ENCODE results near the gene CNTN1. TPM values are rescaled to one million over a fixed set of nuclear protein-coding genes. Genes with fewer than 3 reads are reported as not detected.

Gene CNTN1
- total and polyA plus RNA-seq, 2 of the 8 experiments (the other 6 are each of a cell fraction or from before 2014, with no cell fraction given) = 7.2 to 21.8 TPM

DNA sequence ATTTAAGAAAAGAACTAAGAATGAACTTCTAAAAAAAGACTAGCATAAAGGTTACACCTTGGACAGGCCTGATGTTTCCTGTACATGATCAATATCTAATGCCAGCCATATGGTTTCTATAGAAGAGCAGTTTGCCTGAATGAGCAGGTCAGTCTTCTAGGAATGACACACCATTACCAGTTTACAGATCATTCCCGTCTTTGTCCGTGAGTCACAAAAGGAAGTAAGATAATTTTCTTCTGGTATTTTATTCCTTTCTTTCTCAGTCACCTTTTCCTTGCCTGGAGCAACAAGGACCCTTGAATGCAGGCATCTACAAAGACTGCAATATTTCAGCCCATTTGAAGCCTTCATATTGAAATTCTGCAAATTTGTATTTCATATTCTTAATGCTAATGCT, 44.6 kb upstream of the CNTN1 start:
- CTCF ChIA-PET (ENCODE audit: partially characterized antibody) = interaction anchor here (1.4 kb wide), 1 partner anchor 272 kb away, joined by 3 read pairs; no protein-coding TSS in a partner anchor
- POLR2A ChIA-PET (ENCODE audit: partially characterized antibody) = no interaction called here
- peaks cover 0 to 1% (median 0%) of the 10 kb centered on the region in 4 experiments; a peak in 1 of 7 replicates for H3K27me3 ChIP-seq (replicated peaks in 1 of 4; ENCODE audit: control insufficient read depth in 3 of 4, extremely low read depth in 1 of 4, insufficient read depth in 3 of 4, low read length in 3 of 4)
- no peak overlapping the region for H3K27ac ChIP-seq (ENCODE audit: low read depth, low read length)
- H3K4ac ChIP-seq (replicated peaks; ENCODE audit: insufficient read length, low read depth, low read length) = no peak overlapping the region
- H3K18ac ChIP-seq (ENCODE audit: extremely low read depth, low read length) = no peak overlapping the region
- no peak for DNase-seq (ENCODE audit: low read depth in 1 of 2, low spot score in 2 of 2)
- H2BK20ac ChIP-seq (ENCODE audit: low read length) = no peak overlapping the region
- no peak overlapping the region for H2BK12ac ChIP-seq (ENCODE audit: low read depth, low read length)
- H2AFZ ChIP-seq (ENCODE audit: low read length) = peak overlapping the region; percentile 58; the same call in 1 of the 2 replicates
- H3K79me1 ChIP-seq (ENCODE audit: low read depth, low read length) = no peaks in the 10 kb centered on the region
- no peak overlapping the region for H4K5ac ChIP-seq (ENCODE audit: insufficient read length, low read depth, low read length)
- no peak overlapping the region for H3K9ac ChIP-seq (replicated peaks in 1 of 4; ENCODE audit: extremely low read depth in 1 of 4, low read depth in 3 of 4, low read length in 3 of 4)
- no peak overlapping the region for H3K23ac ChIP-seq (ENCODE audit: insufficient read length)
- no peaks in the 10 kb centered on the region for H3K79me2 ChIP-seq (ENCODE audit: control insufficient read depth in 1 of 2, insufficient read depth in 2 of 2, low read length in 2 of 2)
- no peaks in the 10 kb centered on the region for H4K20me1 ChIP-seq (replicated peaks in 1 of 2; ENCODE audit: control insufficient read depth in 1 of 2, insufficient read depth in 2 of 2, low read length in 2 of 2)
- H3K9me3 ChIP-seq (ENCODE audit: insufficient read depth in 2 of 2, low read depth in 1 of 2, low read length in 1 of 2) = peaks cover 6 to 13% of the 10 kb centered on the region in 2 experiments; a peak in 3 of 4 replicates
- no peak overlapping the region for H2BK5ac ChIP-seq (ENCODE audit: low read depth, low read length)
- H3K14ac ChIP-seq (ENCODE audit: insufficient read length) = no peak overlapping the region
- peaks cover 0 to 4% (median 0%) of the 10 kb centered on the region in 4 experiments; a peak in 2 of 8 replicates for H3K36me3 ChIP-seq (ENCODE audit: control insufficient read depth in 2 of 4, insufficient read depth in 4 of 4, low read length in 3 of 4)
- no peak overlapping the region for H4K91ac ChIP-seq (replicated peaks; ENCODE audit: insufficient read length, low read length)
- H3K4me2 ChIP-seq (ENCODE audit: insufficient read depth in 1 of 2, low read depth in 2 of 2, low read length in 2 of 2) = no peak overlapping the region
- H3K4me1 ChIP-seq (replicated peaks in 1 of 4; ENCODE audit: control insufficient read depth in 3 of 4, insufficient read depth in 4 of 4, low read length in 3 of 4) = peaks cover 0 to 6% (median 3%) of the 10 kb centered on the region in 4 experiments; a peak in 4 of 7 replicates
- WGBS, 2 experiments (ENCODE audit: extremely low coverage in 1 of 2, insufficient coverage in 1 of 2, insufficient read length in 1 of 2, insufficient replicate concordance in 2 of 2, low coverage in 1 of 2, low lambda C conversion rate in 2 of 2, missing lambda C conversion rate in 1 of 2) = 81% methylated on average over 2 of the region's 2 CpGs; no CpG with 5 or more reads in 1 of the 2 experiments
- no peak overlapping the region for H3K4me3 ChIP-seq (ENCODE audit: extremely low read depth in 1 of 4, insufficient read depth in 2 of 4, low read depth in 3 of 4, low read length in 4 of 4)
- H3K23me2 ChIP-seq (ENCODE audit: low read depth, low read length) = no peaks in the 10 kb centered on the region
- H2AK5ac ChIP-seq (ENCODE audit: low read depth, low read length) = no peak overlapping the region
- FAIRE-seq = no peak
- H4K8ac ChIP-seq (ENCODE audit: extremely low read depth, insufficient read depth, low read length) = no peak overlapping the region
- H3K56ac ChIP-seq (replicated peaks; ENCODE audit: insufficient read length, low read depth, low read length) = no peak overlapping the region
- H2BK120ac ChIP-seq (replicated peaks; ENCODE audit: low read depth, low read length) = no peak overlapping the region
- H2BK15ac ChIP-seq (ENCODE audit: low read length) = no peak overlapping the region
- TF ChIP-seq CTBP2 (IDR thresholded peaks at IDR 0.05; ENCODE audit: borderline replicate concordance, insufficient read depth, insufficient read length, low read length) (no peak), PHF8 (conservative IDR thresholded peaks at IDR 0.05; ENCODE audit: low read depth, low read length) (no peak)

Measured in H1 (cell line).